Type B pancreatic cell (in vitro differentiated cells): ENCODE data around the gene DDI2. TPM values are rescaled to one million over a fixed set of nuclear protein-coding genes. Genes with fewer than 3 reads are reported as not detected.
A peak's percentile ranks its signal among the peaks of the same experiment; 100 is the strongest.

Source experiments
- DNase-seq: peaks from one replicate; pipeline ENCODE4 v3.0.0; 2021; ENCODE audit warnings: mixed read lengths; ENCODE audit not compliant: unreplicated experiment; ENCODE audit errors: extremely low spot score
- H3K27ac Mint-ChIP-seq: 2 replicates; pipeline ENCODE4 v1.8.0; 2021; ENCODE audit warnings: mild to moderate bottlenecking, mixed read lengths
- H3K27me3 Mint-ChIP-seq: 2 replicates; pipeline ENCODE4 v1.8.0; 2021; ENCODE audit warnings: mixed read lengths
- H3K36me3 Mint-ChIP-seq: 2 replicates; pipeline ENCODE4 v1.8.0; 2021; ENCODE audit warnings: mixed read lengths
- H3K4me1 Mint-ChIP-seq: one replicate; pipeline ENCODE4 v1.8.0; 2021; ENCODE audit warnings: mixed read lengths; ENCODE audit not compliant: unreplicated experiment
- H3K4me3 Mint-ChIP-seq: 2 replicates; pipeline ENCODE4 v1.8.0; 2021; ENCODE audit warnings: mild to moderate bottlenecking, mixed read lengths
- H3K9me3 Mint-ChIP-seq: 2 replicates; pipeline ENCODE4 v1.8.0; 2021; ENCODE audit warnings: mixed read lengths
- total RNA-seq: library from RNA; stranded (reverse); gene quantifications from 2 replicates; pipeline ENCODE4 v1.2.1, GENCODE V29; 2021; ENCODE audit warnings: low replicate concordance
- TF ChIP-seq, protein P1 (sequence below): fragments of 200-600 bp; sonication (generic); conservative IDR thresholded peaks from 2 replicates; pipeline ENCODE4 v1.5.0; 2021; ENCODE audit warnings: antibody characterized with exemption, mild to moderate bottlenecking

The DDI2 gene
- total RNA-seq, 1 donor from 2014 or later: 38.7 TPM

DNA sequence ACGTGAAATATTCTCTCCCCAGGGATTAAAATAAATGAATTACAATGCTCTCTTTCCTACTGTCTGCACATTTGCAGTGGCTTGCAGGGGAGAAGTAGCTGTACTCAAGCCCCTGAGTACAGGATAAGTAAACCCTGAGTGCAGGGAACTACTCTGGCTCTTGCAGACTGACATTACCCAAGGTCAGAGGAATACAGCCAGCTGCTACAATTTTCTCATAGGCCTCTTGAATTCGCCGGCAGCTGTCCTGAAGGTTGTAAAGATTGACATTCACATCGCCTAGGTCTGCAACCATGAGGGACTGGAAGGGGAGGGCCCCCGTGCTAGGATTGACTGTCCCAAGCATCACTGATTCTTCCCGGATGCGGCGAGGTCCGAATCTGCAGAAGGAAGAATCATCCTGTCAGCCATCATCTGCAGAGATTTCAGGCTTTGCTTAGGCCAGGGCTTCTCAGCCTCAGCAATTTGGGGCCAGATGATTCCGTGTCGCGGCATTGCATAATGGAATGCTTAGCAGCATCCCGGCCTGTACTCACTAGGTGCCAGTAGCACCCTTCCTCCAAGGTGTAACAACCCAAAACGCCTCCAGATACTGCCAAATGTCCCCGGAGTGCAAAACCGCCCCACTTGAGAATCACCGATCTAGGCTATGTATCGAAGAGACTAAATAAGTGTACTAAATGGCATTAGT lies 34.1 kb upstream of the DDI2 start:
- no peaks in the 10 kb centered on the region for H3K36me3 Mint-ChIP-seq
- TF ChIP-seq, protein P1, sequence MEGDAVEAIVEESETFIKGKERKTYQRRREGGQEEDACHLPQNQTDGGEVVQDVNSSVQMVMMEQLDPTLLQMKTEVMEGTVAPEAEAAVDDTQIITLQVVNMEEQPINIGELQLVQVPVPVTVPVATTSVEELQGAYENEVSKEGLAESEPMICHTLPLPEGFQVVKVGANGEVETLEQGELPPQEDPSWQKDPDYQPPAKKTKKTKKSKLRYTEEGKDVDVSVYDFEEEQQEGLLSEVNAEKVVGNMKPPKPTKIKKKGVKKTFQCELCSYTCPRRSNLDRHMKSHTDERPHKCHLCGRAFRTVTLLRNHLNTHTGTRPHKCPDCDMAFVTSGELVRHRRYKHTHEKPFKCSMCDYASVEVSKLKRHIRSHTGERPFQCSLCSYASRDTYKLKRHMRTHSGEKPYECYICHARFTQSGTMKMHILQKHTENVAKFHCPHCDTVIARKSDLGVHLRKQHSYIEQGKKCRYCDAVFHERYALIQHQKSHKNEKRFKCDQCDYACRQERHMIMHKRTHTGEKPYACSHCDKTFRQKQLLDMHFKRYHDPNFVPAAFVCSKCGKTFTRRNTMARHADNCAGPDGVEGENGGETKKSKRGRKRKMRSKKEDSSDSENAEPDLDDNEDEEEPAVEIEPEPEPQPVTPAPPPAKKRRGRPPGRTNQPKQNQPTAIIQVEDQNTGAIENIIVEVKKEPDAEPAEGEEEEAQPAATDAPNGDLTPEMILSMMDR: no peak
- peak overlapping the region; percentile 62 for H3K4me3 Mint-ChIP-seq
- peaks cover 12% of the 10 kb centered on the region for H3K4me1 Mint-ChIP-seq
- peaks cover 6% of the 10 kb centered on the region for H3K27me3 Mint-ChIP-seq
- DNase-seq: no peak
- H3K9me3 Mint-ChIP-seq: no peaks in the 10 kb centered on the region
- H3K27ac Mint-ChIP-seq: no peak overlapping the region

DNA sequence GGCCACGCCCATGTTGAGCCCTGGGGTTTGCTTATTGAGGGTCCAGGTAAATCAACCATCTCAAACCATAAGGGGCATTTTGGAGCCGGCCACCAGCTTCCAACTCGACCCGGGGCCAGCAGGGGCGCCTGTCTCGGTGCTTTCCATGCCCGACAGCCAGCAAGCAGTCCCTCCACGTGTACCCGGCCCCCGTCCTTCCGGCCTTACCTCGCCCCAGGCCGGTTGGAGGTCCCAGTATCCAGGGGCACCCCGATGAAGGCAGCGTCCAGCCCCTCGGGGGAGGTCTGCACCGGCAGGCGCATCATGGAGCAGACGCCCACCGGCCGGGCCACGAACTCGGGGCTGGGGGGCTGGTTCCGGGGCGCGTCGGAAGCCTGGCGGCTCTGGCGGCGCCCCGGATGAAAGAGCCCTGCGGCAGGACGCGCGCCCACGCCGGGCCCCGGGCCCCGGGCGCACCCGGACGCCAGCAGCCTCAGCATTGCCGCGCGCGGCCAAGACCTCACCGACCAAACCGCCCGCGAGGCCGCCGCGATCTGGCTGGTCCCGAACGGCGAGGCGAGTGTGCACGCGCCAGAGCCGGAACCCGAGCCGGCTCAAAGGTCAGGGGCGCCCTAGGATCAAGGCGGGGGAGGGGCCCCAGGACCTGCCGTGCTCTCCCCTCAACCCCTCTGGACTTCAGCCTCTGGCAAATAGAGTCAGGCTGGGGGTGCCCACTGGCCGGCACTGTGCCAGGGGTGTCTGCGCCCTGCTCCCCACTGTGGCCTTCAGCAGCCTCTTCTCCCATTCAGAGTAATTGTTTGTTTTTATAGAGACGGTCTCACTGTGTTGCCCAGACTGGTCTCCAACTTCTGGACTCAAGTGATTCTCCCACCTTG lies 32.5 kb upstream of the DDI2 start, which contains the start of gene AGMAT:
TSS of gene AGMAT (minus strand) at position 563 of the 875 bp plus-strand sequence. CDS start at position 479, 84 bp downstream.
- Mint-ChIP-seq H3K9me3 (no peaks in the 10 kb centered on the region), H3K27me3 (peaks cover 6% of the 10 kb centered on the region), H3K4me3 (peak within 1 kb of the TSS; percentile 78), H3K36me3 (no peaks in the 10 kb centered on the region), H3K4me1 (peaks cover 6% of the 10 kb centered on the region), H3K27ac (peak within 1 kb of the TSS; percentile 63)
- TF ChIP-seq, protein P1: peak; percentile 69
- DNase-seq: peak; percentile 74

DNA sequence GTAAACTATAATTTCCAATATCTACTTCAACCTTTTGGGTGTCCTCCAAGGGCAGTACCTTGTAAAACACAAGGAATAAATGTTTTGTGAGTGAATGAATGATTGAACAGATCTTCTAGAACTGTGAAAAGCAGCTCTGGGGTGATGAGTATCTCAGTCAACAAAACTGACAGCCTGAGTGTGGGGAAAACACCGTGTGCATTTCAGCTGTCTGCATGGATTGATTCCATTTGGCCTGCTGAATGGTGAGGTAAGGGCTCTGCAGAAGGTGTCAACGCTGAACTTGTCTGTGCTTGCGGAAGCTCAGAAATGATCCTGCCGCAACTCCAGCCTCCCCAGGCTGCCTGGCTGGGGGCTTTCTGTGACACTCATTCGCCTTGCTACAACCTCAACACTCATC lies 25.0 kb upstream of the DDI2 start:
- H3K9me3 Mint-ChIP-seq: no peaks in the 10 kb centered on the region
- TF ChIP-seq, protein P1: no peak
- no peaks in the 10 kb centered on the region for H3K4me1 Mint-ChIP-seq
- H3K27ac Mint-ChIP-seq: no peak overlapping the region
- no peak overlapping the region for H3K4me3 Mint-ChIP-seq
- no peak for DNase-seq
- no peaks in the 10 kb centered on the region for H3K36me3 Mint-ChIP-seq
- peaks cover 3% of the 10 kb centered on the region for H3K27me3 Mint-ChIP-seq

DNA sequence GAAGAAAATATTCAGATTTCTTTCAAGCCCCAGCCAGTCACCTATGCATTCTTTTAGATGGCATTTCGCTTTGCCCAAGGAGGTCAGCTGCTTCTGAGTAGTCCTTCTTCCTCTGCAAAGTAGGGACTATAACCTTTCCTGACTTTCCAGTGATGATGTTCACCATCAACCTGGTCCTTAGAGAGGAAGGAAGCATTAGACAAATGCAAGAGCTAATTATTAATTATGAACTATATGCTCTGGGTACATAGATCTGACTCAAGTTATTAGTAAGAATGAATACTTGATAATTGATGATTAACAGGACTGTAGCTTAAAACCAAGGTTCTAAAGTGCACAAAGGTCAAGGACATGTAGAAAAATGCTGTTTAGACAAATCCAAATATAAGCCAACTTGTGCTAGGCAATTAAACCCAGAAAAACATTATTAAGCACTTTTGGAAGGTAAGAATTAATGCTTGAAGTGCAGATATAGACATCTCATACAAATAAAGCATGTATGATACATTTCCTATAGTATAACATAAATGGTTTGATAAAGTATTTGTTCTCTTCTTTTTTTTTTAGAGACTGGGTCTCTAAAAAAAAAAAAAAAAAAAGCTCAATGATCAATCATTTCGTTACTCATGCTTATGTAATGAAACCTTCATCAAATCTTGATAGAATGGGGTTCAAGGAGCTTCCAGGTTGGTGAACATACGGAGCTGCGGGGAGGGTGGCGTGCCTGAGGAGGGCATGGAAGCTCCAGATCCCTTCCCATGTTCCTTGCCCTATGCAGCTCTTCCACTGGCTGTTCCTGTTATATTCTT lies 21.2 kb upstream of the DDI2 start:
- Mint-ChIP-seq H3K4me3 (no peak overlapping the region), H3K36me3 (no peaks in the 10 kb centered on the region), H3K9me3 (no peaks in the 10 kb centered on the region), H3K27ac (no peak overlapping the region), H3K27me3 (peaks cover 3% of the 10 kb centered on the region), H3K4me1 (no peaks in the 10 kb centered on the region)
- TF ChIP-seq, protein P1: no peak
- DNase-seq: no peak

DNA sequence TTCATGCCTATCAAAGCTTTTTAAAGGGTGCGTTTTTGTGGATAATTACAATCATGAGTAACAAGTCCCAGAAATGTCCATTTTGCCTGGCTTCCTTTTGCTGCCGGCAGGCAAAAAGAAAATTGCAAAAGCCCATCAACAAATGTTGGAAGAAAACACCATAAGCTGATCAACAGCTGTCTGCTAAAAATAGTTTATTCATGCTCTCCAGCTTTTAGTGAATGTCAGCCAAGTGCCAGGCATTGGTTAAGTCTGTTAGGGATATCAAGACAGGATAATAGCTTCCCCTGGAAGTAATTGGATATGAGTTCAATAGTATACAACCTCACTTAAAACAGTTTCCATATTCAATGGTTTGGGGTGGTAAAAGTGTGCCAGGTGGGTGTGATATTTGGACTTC lies 18.8 kb upstream of the DDI2 start:
- TF ChIP-seq, protein P1: no peak
- DNase-seq: no peak
- H3K27me3 Mint-ChIP-seq: peaks cover 3% of the 10 kb centered on the region
- H3K9me3 Mint-ChIP-seq: no peaks in the 10 kb centered on the region
- H3K27ac Mint-ChIP-seq: no peak overlapping the region
- no peak overlapping the region for H3K4me3 Mint-ChIP-seq
- H3K36me3 Mint-ChIP-seq: no peaks in the 10 kb centered on the region
- peaks cover 9% of the 10 kb centered on the region for H3K4me1 Mint-ChIP-seq
